ENCODE data around the gene MIEF1. TPM values are rescaled to one million over a fixed set of nuclear protein-coding genes. Genes with fewer than 3 reads are reported as not detected.

Gene MIEF1
- total and polyA plus RNA-seq, 2 of the 8 experiments (the other 6 are each of a cell fraction or from before 2014, with no cell fraction given) = 16.8 to 32.7 TPM

DNA sequence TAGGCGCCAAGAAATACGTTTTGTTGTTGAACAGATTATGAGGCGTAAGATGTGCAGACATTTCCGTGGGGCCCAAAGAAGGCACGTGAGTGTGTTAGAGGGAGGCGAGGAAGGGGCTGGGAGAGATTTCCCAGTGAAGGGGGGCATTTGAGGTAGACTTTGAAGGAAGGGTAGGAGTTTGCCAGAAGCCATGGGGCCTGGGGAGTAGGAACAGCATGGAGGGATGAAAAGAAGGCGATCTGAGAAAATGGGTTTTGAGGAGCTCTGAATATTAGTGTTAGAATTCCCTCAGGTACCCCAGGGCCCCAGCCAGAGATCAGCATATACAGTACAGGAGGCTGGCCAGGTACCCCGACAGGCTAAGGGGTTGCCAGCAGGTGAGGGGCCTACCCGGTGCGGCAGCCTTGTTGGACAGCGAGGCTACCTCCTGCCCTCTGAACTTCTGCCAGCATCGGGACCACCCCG lies 414 bp upstream of the MIEF1 start:
- peak overlapping the region; percentile 13 for H3K4ac ChIP-seq (replicated peaks; ENCODE audit: insufficient read length, low read depth, low read length)
- H3K4me1 ChIP-seq (replicated peaks in 1 of 4; ENCODE audit: control insufficient read depth in 3 of 4, insufficient read depth in 4 of 4, low read length in 3 of 4) = peaks cover 3 to 9% (median 4%) of the 10 kb centered on the region in 4 experiments; a peak in 6 of 7 replicates
- H3K9ac ChIP-seq (replicated peaks in 1 of 4; ENCODE audit: extremely low read depth in 1 of 4, low read depth in 3 of 4, low read length in 3 of 4) = peak overlapping the region in 1 of 4 experiments; percentile 13; a peak in 1 of 7 replicates
- no peak overlapping the region for H3K14ac ChIP-seq (ENCODE audit: insufficient read length)
- H2BK20ac ChIP-seq (ENCODE audit: low read length) = no peak overlapping the region
- peak overlapping the region; percentile 50; the same call in 1 of the 2 replicates for H2BK12ac ChIP-seq (ENCODE audit: low read depth, low read length)
- H4K91ac ChIP-seq (replicated peaks; ENCODE audit: insufficient read length, low read length) = no peak overlapping the region
- H2AFZ ChIP-seq (ENCODE audit: low read length) = no peak overlapping the region
- H2BK120ac ChIP-seq (replicated peaks; ENCODE audit: low read depth, low read length) = no peak overlapping the region
- DNase-seq (ENCODE audit: low read depth in 1 of 2, low spot score in 2 of 2) = no peak
- H3K56ac ChIP-seq (replicated peaks; ENCODE audit: insufficient read length, low read depth, low read length) = no peak overlapping the region
- H3K79me2 ChIP-seq (ENCODE audit: control insufficient read depth in 1 of 2, insufficient read depth in 2 of 2, low read length in 2 of 2) = peaks cover 5 to 13% of the 10 kb centered on the region in 2 experiments; a peak in 3 of 4 replicates
- no peak overlapping the region for H4K8ac ChIP-seq (ENCODE audit: extremely low read depth, insufficient read depth, low read length)
- ChIA-PET POLR2A (ENCODE audit: partially characterized antibody) (interaction anchor here (0.5 to 4.6 kb wide), 14 partner anchors 9 to 662 kb away, joined by 3 to 42 read pairs (median 4); partner anchors contain the start of genes ATF4 and RPL3), CTCF (ENCODE audit: partially characterized antibody) (interaction anchor here (0.7 to 19.7 kb wide), 7 partner anchors 9 to 170 kb away, joined by 3 to 361 read pairs (median 4); partner anchors contain the start of gene RPS19BP1)
- peaks cover 5% of the 10 kb centered on the region for H3K23me2 ChIP-seq (ENCODE audit: low read depth, low read length)
- H3K23ac ChIP-seq (ENCODE audit: insufficient read length) = no peak overlapping the region
- no peak overlapping the region for H3K27ac ChIP-seq (ENCODE audit: low read depth, low read length)
- peak overlapping the region; percentile 77 to 86 for H3K4me2 ChIP-seq (ENCODE audit: insufficient read depth in 1 of 2, low read depth in 2 of 2, low read length in 2 of 2)
- peaks cover 3% of the 10 kb centered on the region; the same call in 1 of the 2 replicates for H3K79me1 ChIP-seq (ENCODE audit: low read depth, low read length)
- H2BK15ac ChIP-seq (ENCODE audit: low read length) = no peak overlapping the region; the same call in 1 of the 2 replicates
- peaks cover 0 to 55% (median 31%) of the 10 kb centered on the region in 4 experiments; a peak in 6 of 7 replicates for H3K27me3 ChIP-seq (replicated peaks in 1 of 4; ENCODE audit: control insufficient read depth in 3 of 4, extremely low read depth in 1 of 4, insufficient read depth in 3 of 4, low read length in 3 of 4)
- FAIRE-seq = no peak
- no peak overlapping the region for H2AK5ac ChIP-seq (ENCODE audit: low read depth, low read length)
- 30% methylated on average over 13 of the region's 13 CpGs; no CpG with 5 or more reads in 1 of the 2 experiments for WGBS, 2 experiments (ENCODE audit: extremely low coverage in 1 of 2, insufficient coverage in 1 of 2, insufficient read length in 1 of 2, insufficient replicate concordance in 2 of 2, low coverage in 1 of 2, low lambda C conversion rate in 2 of 2, missing lambda C conversion rate in 1 of 2)
- no peaks in the 10 kb centered on the region for H3K9me3 ChIP-seq (ENCODE audit: insufficient read depth in 2 of 2, low read depth in 1 of 2, low read length in 1 of 2)
- H2BK5ac ChIP-seq (ENCODE audit: low read depth, low read length) = no peak overlapping the region
- H4K20me1 ChIP-seq (replicated peaks in 1 of 2; ENCODE audit: control insufficient read depth in 1 of 2, insufficient read depth in 2 of 2, low read length in 2 of 2) = peaks cover 16 to 26% of the 10 kb centered on the region in 2 experiments
- H3K4me3 ChIP-seq (ENCODE audit: extremely low read depth in 1 of 4, insufficient read depth in 2 of 4, low read depth in 3 of 4, low read length in 4 of 4) = peak overlapping the region; percentile 68 to 88 (median 80)
- no peak overlapping the region for H3K18ac ChIP-seq (ENCODE audit: extremely low read depth, low read length)
- no peak overlapping the region for H4K5ac ChIP-seq (ENCODE audit: insufficient read length, low read depth, low read length)
- H3K36me3 ChIP-seq (ENCODE audit: control insufficient read depth in 2 of 4, insufficient read depth in 4 of 4, low read length in 3 of 4) = peaks cover 5 to 26% (median 18%) of the 10 kb centered on the region in 4 experiments
- TF ChIP-seq EZH2 (IDR thresholded peaks at IDR 0.05; ENCODE audit: low read depth, low read length, severe bottlenecking) (no peak), RAD21 (IDR thresholded peaks at IDR 0.05 in 1 of 2, conservative IDR thresholded peaks at IDR 0.05 in 1 of 2; ENCODE audit: low read depth in 2 of 2, low read length in 2 of 2) (no peak), KDM4A (IDR thresholded peaks at IDR 0.05; ENCODE audit: low read depth, low read length, severe bottlenecking) (peak; percentile 3), MAFK (IDR thresholded peaks at IDR 0.05; ENCODE audit: low read depth, low read length) (no peak), BCL11A (IDR thresholded peaks at IDR 0.05; ENCODE audit: low read depth in 2 of 2, low read length in 2 of 2) (no peak), TEAD4 (IDR thresholded peaks at IDR 0.05; ENCODE audit: low read depth, low read length) (no peak), HDAC2 (IDR thresholded peaks at IDR 0.05; ENCODE audit: borderline replicate concordance in 1 of 2, low read depth in 2 of 2, low read length in 2 of 2) (0 out of 4 replicates have a peak, but pooled peaks of 1 of the 2 experiments have one; percentile 17)
- TF ChIP-seq, protein P1, sequence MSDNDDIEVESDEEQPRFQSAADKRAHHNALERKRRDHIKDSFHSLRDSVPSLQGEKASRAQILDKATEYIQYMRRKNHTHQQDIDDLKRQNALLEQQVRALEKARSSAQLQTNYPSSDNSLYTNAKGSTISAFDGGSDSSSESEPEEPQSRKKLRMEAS (IDR thresholded peaks at IDR 0.05) = no peak
- TF ChIP-seq, protein P2, sequence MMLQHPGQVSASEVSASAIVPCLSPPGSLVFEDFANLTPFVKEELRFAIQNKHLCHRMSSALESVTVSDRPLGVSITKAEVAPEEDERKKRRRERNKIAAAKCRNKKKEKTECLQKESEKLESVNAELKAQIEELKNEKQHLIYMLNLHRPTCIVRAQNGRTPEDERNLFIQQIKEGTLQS (IDR thresholded peaks at IDR 0.05; ENCODE audit: insufficient read depth, low read depth, low read length) = no peak
